Stimulated activated CD4-positive, alpha-beta T cell treated with anti-CD3 and anti-CD28 coated beads, Interleukin-12 subunit alpha, Interleukin-12 subunit beta, amount 100 ng/mL, for 48 hours (primary cell): ENCODE measurements around the gene TRIM23.
"Not testable (repeated sequence)": the region's sequence is repeated elsewhere in the genome, so short reads cannot be mapped to it uniquely, and the experiment has no call there.

Source experiments
- DNase-seq, 3 donors: peaks; one replicate each; pipeline ENCODE4 v3.0.0-alpha.2; 2020; ENCODE audit warnings: low read depth in 2 of 3, low spot score in 1 of 3

Gene TRIM23

DNA sequence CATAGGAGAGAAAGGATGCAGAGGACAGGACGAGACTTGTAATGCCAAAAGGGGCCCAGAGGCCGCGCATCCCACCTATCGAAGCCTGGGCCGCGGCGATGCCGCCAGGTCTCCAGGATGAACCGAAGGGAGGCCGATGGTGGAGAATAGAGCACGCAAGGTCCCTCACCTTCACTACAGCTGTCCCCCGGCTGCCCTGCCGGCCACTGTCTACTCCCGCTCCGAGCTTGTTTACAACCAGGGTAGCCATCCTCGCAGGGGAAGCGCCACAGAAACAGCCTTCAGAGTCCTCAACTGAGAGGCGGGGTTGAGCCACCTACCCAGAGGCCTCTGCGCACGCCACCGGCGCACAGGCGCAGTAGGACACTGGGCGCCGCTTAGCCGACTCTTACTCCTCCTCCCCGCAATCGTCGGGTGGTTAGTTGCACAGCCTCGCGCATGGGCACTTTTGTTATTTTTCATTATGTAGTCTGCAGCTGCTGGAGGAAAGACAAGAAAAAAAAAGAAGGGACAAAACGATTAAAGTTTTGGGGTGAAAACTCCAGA is at the start of gene TRIM23:
Gene TRIM23, minus strand, starts transcription at position 309 of the 546 bp plus-strand sequence. Its CDS starts 59 bp downstream, at position 250.
- DNase-seq = peak; percentile 74 to 86 (median 86)

DNA sequence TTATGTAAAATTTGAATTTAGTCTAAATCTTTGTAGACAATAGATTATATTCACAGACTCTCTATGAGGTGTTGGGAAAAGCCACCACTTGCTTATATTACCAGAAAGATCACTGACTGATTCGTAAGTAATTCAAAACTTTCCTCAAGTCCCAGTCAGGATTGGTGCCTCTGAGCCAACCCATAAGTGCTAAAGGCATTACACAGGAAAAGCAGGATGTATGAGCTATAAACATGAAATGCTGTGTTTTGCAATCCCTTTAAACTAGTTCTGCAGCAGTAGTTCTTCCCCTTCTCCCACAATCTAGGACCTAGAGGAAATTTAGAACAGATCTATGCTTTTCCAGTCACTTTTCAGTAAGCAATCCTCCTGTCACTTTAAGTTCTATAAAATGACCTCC is 48.7 kb upstream of the TRIM23 start:
- no peak for DNase-seq

- no peak for DNase-seq
Measured at GRCh38 chr5:65668696-65669095, 44.6 kb upstream of the TRIM23 start.

DNA sequence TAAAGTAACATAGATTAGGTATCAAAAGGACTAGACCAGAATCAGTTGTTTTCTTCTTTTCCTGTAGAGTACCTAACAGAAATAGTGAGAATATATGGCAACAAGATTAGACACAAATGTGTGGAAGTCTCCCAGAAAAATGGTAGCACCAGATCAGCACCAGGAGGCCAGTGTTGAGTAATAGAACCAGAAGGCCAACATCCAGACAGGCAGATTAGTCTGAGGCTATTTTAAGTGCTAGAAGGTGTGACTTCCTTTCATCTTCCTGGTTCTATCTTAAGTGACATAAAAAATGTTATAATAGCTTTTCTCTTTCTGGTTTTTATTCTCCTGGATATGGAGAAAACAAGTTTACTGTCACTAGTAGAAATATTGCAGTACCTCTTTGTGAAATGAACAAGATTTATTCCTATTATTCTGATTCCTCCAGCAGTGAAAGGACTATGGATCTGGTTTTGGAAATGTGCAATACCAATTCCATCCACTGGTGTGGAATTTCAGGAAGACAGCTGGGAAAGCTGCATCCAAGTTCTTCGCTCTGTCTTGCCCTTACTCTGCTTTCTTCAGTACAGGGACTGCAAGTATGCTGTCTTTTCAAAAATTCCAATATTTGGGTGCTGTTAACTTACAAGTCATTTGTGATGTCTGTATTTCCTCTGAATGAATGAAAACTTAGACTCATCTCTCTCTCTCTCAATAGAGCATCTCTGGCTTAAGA is 39.8 kb upstream of the TRIM23 start:
- no peak for DNase-seq

DNA sequence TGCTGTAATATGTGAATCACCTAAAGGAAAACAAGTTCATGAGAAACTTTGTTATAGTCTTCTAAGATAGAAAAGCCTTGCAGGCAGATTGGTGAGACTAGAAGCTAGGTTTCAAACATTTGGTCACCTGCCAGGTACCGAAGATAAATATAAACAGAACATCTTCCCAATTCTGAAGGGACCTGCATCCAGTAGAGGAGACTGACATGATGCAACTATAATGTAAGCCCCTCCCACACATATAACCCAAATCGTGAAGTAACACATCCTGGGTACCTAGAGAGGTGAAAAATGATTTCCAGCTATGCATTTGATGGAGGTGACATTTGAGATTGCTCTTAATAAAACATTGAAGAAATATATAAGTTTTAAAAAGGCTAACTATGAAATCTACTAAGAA is 30.6 kb upstream of the TRIM23 start:
- DNase-seq = no peak

DNA sequence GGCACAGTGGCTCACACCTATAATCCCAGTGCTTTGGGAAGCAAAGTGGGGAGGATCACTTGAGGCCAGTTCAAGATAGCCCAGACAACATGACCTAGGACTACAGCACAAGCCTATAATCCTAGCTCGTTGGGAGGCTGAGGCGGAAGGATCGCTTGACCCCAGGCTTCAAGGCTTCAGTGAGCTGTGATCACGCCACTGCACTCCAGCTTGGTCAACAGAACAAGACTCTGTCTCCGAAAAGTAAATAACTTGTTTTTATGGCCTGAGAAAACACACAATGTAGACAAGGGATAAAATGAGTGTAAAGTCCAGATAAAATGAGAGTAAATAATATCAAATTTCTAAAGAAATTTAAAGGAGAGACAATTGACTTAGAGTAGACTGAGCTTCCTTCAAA is 27.0 kb upstream of the TRIM23 start:
- no peak for DNase-seq

DNA sequence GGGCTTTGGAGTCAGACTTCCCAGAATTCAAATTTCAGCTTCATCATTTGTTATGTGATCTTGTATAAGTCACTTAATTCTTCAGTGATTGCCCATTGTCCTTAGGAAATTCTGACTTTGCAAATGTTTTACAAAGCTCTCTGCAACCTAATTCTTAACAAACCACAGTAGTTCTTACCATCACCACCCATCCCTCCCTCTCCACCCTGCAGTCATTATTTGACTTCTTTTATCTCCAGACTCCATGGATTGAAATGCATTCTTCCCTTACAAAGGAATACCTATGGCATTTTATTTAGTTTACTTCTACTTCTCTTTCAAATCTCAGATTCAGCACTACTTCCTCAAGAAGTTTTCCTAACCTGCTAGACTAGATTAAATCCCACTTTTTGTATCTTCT is 23.8 kb upstream of the TRIM23 start:
- DNase-seq = no peak

DNA sequence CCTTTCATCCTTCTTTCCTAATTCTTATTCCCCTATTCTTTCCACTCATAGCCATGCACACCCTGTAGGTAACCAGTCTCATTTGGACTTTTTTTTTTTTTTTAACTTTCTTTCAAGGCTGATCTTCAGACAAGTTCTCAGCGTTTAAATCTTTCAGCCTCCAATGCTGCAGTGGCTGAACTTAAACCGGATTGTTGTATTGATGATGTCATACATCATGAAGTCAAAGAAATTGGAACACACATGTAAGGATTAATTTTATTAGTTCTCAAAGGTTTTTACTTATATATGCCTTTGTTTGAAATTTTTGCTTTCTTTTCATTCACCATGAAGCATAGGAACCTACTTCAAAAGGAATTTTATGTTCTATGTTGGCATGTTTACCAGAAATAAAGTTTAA is 22.8 kb upstream of the TRIM23 start:
- DNase-seq = no peak

GRCh38 chr5:65640240-65640639 is 16.1 kb upstream of the TRIM23 start:
- DNase-seq = no peak

DNA sequence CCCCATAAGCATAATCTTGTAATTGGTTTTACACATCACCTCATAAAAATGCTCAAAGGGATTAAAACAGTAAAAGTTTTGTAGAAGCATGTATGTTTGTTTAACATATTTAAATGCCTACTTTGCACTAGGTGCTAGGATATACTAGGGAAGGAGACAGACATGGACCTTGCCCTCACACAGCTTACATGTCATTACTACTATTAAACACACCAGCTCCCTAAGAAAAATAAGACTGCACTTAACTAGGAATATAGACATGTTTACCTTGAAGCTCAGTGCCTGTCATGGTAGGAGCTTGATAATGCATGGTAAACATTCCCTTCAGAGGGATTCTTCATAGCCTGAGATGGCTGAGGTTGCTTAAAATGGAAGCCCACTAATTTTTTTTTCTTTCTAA is 6.8 kb upstream of the TRIM23 start:
- no peak for DNase-seq

DNA sequence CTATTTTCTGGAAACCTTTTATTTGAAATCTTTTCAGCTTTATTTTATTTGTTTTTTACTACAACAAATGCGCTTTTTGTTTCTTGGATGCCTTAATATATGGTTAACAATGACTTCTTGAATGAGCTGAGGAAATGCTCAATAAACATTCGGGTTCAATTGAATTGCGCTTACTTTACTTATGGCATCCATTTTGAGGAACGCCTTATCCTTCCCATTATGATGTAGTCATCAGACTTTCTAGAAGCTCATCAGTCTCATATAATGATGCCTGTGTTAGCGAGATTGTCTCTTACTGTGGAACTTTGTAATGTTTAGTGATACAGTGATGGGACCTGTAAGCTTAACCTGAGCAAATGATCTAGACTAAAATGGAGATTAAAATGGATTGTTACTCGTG is 1.6 kb upstream of the TRIM23 start:
- no peak for DNase-seq

DNA sequence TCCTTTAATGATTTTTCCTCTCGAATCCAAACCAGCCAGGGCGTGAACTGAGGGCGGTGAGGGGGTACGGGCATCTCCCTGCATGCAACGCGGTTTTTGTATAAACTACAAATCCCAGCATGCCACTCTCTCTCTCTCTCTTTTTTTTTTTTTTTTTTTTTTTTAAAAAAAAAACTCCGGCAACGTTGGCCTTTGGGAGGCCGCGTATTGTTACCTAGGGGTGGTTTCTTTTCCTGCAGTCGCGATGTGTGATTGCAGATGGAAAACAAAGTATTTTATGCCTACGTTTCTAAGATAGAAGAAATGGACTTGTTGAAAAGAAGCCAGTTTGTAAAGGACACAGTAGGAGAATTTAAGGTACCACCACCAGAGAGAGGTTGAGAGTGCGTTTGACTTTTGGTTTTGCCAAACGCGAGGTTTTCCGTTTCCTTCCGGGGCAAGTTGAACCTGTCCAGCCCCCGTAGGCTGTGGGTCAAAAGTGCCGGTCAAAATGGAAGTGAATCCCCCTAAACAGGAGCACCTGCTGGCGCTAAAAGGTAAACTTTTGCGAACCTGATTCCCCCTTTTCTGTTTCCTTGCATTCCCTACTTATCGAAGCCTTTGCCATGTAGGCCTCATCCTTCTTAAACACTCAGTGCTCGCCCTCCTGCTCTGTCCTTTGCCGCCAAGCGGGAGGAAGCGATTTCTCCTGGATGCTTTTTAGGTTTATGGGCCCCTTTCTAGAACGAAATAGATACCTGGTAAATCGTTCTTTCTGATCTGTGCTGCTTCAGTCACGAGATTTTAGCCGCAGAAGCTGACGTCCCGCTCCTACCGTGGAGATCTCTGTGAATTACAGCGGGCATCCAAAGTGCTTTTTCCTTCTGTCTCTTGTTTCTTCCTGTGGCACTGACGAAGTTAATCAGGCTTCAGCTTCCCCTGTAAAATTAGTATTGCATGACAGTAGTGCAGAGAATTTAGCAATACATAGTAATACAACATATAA is 730 bp upstream of the TRIM23 start, which contains the start of the genes SHLD3 and TRAPPC13:
Gene SHLD3, plus strand, starts transcription at position 457 of the 985 bp plus-strand sequence. CDS start 4,561 bp downstream, outside the sequence.
Gene TRAPPC13, plus strand, starts transcription at position 457 of the 985 bp plus-strand sequence. Its CDS starts 34 bp downstream, at position 491.
- DNase-seq = peak; percentile 64 to 69 (median 65)

DNA sequence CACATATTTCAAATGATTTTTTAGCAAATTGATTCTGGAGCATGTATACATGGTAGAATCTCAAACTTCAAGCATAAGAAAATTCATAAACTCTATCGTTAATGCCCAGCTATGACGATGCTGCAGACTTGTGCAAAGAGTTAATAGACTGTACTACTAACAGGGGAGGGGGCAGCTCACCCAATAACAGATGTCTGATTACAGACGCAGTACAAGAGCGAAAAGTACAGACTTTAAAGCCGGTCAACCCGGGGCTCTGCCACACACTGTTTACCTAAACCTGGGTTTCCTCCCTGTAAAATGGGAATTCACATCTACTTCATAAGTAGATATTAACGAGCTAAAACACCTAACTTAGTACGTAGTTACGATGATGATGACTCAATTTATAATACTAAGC is 651 bp downstream of the TRIM23 start:
- no peak for DNase-seq

DNA sequence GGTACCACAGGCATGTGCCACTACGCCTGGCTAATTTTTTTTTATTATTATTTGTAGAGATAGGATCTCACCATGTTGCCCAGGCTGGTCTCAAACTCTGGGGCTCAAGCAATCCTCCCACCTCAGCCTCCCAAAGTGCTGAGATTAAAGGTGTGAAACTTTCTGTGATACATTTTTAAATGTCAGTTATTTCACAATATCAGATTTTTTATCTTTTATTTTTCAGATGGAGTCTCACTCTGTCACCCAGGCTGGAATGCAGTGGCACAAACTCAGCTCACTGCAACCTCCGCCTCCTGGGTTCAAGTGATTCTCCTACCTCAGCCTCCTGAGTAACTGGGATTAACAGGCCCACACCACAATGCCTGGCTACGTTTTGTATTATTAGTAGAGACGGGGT is 2.2 kb downstream of the TRIM23 start:
- DNase-seq = not testable (repeated sequence)

GRCh38 chr5:65620021-65620420 is 4.1 kb downstream of the TRIM23 start:
- DNase-seq = no peak

DNA sequence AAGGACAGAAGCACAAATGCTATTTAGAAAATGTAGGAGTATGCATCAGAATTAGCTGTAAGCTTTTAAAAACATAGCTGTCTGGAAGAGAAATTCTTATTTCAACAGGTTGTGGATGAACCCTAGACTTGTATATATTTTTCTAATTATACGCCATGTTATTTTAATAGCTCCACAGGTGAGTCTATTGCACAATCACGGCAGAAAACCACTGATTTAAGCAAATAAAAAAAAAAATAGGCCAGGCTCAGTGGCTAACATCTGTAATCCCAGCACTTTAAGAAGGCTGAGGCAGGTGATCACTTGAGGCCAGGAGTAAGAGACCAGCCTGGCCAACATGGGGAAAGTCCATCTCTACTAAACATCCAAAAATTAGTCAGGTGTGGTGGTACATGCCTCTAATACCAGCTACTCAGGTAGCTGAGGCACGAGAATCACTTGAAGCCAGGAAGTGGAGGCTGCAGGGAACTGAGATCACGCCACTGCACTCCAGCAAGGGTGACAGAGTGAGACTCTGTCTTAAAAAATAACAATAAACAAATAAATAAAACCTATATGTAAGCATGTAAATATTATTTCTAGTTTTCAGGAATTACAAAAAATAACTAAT is 11.7 kb downstream of the TRIM23 start:
- no peak for DNase-seq

GRCh38 chr5:65611524-65611923 is 12.6 kb downstream of the TRIM23 start:
- DNase-seq = no peak

DNA sequence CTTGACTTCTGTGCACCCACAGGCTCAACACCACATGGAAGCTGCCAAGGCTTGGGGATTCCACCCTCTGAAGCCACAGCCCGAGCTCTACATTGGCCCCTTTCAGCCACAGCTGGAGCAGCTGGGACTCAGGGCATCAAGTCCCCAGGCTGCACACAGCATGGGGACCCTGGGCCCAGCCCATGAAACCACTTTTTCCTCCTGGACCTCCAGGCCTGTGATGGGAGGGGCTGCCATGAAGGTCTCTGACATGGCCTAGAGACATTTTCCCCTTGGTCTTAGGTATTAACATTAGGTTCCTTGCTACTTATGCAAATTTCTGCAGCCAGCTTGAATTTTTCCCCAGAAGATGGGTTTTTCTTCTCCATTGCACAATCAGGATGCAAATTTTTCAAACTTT is 22.4 kb downstream of the TRIM23 start:
- DNase-seq = not testable (repeated sequence)

DNA sequence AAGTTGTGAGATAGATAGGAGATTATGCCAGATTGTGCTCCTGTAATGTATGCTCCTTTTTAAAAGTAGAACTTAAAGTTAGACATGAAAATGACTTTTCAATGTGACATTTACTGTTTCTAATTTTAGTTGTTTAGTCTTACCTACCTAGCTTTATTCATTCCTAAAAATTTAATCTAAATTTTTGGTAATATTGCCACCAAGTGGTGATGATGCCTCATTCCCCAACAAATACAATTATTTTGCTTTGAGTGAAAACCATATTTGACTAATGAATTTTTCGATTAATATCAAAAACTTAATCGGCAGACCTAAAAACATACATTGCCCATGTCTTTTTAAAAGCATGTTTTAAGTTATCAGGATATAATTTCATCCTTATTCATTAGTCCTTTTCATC is 35.4 kb downstream of the TRIM23 start:
- DNase-seq = no peak

- DNase-seq = no peak
Measured at GRCh38 chr5:65577141-65577540, 47.0 kb downstream of the TRIM23 start.

DNA sequence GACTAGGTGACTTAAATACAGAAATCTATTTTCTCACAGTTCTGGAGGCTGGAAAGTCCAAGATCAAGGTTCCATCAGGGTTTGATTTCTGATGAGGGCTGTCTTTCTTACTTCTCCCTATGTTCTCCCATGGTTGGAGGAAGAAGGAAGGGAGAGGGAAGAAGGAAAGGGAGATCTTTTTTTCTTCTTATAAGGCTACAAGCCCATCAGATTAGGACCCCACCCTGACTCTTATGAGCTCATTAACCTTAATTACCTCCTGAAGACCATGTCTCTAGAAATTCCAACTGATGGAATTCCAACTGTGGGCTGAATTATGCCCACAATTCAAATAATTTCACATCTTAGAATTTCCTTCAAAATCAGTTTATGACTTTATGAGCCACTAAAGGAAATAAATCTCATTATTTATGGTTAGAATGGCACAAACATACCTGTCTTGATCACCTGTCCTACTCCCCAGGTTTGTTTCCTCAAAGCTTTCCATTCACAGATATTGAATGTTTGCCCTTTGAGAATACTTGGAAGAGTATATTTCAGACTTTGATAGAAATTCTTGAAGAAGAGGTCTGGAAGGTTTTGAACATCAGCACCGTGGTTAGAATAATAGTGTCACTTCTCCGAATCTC is 53.4 kb downstream of the TRIM23 start:
- no peak for DNase-seq
